Limb (tissue), 2 donors: ENCODE measurements around the gene HOXC10.

Source experiments
- DNase-seq, 2 donors: peaks; one replicate each; pipeline ENCODE4 v3.0.0-alpha.2; 2016; ENCODE audit errors: extremely low spot score in 2 of 2

Gene HOXC10

DNA sequence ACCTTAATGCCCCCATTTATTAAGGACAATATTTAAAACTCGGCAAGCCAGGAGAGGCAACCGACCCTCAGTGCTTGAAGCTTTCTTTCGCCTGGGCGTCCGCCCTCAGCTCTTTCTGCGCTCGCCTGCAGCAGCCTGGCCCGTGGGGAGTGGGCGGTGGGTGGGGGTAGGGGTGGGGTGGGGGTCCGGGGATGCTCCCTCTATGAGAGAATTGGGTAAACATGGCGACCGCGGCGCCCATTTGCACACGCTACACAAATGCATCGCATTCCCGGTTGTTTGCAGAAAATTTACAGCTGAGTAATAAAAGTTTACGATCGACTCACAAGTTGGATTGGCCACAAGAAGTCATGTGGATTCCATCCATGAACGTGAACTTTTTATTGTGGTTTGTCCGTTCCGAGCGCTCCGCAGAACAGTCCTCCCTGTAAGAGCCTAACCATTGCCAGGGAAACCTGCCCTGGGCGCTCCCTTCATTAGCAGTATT, 31.6 kb downstream of the HOXC10 start:
- DNase-seq: peak; percentile 64 to 79

DNA sequence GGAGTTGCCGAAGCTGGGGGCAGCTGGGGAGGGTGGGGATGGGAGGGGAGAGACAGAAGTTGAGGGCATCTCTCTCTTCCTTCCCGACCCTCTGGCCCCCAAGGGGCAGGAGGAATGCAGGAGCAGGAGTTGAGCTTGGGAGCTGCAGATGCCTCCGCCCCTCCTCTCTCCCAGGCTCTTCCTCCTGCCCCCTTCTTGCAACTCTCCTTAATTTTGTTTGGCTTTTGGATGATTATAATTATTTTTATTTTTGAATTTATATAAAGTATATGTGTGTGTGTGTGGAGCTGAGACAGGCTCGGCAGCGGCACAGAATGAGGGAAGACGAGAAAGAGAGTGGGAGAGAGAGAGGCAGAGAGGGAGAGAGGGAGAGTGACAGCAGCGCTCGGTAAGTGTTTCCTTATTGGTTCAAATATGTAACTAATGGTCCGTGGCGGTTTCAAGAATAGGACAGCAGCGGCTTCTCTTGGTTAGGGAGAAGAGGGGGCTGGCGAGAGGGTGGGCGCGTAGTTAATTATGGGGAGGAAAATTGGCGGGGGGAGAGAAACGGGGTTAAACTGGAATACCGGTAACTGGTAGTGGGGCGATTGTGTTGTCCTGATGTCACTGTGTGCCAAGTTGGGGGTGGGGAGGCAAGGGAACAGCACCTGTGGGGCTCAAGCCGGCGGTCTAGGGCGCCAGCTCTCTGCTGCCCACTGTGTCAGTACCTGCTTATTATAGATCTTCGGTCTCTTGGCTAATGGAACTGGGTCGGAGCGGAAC, 32.3 kb downstream of the HOXC10 start:
- DNase-seq: peak in 1 of 2 donors; percentile 70

DNA sequence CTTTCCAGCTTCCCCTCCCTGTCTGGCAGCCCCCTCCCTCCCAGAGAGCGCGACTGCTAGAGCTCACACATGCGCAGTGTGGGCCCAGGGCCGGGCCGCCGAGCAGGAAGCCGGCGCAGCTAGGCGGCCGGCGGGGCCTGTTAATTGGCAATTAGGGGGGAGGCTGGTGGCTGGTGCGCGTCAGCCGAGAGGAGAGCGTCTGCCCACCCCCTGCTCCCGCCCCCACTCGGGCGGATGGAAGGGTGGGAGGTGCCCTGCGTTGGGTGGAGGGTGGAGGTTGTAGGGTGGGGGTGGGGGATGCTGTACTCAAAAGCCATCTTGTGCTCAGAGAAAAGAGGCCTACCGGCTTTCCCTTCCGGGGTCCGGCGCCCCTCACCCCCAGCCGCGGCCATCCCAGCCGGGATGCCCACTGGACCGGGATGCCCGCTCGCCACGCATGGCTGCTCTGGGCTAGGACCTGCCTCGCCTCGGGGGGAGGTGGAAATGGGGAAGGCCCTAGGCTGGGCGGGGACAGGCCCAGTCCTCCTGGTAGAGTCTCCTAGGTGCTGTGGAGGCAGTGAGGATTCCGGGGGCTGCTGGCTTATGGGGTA, 33.0 kb downstream of the HOXC10 start:
- peak; percentile 89 to 93 for DNase-seq

DNA sequence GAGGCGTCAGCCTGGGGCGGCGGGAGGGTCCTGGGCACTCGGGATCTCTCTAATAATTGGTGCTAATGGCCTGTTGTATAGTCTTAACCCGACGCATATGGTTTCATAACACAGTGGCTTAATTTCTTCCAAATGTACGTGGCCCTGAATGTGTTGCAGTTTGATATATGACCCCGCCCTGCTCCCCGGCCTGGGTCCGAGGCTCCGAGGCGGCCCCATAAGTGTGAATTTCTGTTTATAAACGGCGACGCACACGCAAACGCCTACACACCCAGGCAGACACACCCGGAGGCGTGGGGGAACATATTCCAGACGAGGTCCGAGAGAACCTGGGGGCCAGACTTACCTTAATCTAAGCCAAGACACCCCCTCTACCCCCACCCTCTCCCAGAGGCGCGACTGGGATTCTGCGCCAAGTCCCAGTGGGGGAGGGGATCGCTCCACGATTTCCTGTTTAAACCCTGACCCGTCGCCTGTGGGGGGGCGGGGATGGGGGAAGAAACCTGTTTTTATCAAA, 33.6 kb downstream of the HOXC10 start:
- peak in 1 of 2 donors; percentile 79 for DNase-seq

DNA sequence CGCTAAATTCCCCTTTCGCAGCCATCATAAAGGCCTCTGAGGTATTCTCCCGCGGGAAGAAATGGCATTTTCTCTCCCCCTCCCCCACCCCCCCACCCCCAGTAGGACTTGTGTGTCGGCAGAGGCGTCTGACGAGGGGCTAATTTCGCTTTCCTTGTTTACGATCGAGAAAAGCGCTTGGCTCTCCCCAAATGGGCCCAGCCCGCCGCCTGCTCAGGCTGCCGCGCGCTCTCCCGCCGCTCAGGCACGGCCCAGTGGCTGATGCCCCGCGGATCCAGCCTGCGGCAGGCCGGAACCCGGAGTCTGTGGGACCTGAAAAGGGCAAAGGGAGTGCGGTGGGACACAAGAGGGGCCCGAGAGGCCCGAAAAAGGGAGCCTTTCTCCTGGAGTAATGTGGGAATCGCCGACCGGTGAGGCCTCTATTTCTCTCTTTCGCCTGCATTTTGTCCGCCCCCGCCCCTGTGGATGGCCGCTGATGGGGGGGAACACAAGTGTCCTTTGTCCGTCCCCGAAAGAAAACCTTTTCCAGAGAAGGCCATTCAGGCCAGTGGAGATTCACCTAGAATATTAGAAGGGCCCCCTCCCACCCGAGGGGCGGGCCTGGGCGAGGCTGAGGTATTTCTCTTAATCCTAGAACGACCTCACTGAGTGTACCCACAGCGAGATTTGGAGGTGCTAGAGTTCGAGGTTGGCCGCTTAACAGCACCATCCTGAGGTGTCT, 34.3 kb downstream of the HOXC10 start:
- peak in 1 of 2 donors; percentile 72 for DNase-seq

DNA sequence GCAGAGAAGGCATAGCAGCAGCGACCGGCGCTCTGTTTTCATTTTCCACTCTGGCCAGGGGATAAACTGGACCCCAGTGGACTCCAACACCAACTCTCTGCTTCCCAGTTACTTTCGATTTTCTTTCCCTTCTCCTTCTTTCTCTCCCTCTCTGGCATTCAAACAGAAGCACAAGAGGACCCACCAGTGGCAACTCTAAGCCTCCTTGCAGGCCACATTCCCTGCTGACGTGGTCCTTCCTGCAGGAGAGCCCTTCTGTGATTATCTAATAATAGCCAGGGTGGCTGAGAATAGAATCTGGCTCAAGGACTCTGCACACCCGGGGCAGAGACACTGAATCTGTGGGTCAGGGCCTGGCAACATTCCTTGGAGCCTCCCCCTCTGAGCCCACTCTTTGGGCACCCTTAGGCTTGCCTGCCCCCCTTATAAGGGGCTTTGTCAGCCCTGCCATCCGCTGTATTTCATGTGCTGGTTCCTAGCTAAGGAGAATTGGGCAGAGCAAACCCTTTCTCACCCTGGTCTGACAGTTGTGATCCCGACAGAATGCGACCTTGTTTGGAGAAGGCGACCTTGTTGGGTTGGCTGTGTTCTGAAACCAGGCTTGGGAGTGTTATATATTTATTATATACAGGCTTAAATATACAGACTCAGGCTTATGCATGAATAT, 35.1 kb downstream of the HOXC10 start:
- no peak for DNase-seq

- no peak for DNase-seq
Observed at GRCh38 chr12:54020591-54021405, 35.9 kb downstream of the HOXC10 start.

- peak in 1 of 2 donors; percentile 72 for DNase-seq
Observed at GRCh38 chr12:54021432-54022013, 36.6 kb downstream of the HOXC10 start.

DNA sequence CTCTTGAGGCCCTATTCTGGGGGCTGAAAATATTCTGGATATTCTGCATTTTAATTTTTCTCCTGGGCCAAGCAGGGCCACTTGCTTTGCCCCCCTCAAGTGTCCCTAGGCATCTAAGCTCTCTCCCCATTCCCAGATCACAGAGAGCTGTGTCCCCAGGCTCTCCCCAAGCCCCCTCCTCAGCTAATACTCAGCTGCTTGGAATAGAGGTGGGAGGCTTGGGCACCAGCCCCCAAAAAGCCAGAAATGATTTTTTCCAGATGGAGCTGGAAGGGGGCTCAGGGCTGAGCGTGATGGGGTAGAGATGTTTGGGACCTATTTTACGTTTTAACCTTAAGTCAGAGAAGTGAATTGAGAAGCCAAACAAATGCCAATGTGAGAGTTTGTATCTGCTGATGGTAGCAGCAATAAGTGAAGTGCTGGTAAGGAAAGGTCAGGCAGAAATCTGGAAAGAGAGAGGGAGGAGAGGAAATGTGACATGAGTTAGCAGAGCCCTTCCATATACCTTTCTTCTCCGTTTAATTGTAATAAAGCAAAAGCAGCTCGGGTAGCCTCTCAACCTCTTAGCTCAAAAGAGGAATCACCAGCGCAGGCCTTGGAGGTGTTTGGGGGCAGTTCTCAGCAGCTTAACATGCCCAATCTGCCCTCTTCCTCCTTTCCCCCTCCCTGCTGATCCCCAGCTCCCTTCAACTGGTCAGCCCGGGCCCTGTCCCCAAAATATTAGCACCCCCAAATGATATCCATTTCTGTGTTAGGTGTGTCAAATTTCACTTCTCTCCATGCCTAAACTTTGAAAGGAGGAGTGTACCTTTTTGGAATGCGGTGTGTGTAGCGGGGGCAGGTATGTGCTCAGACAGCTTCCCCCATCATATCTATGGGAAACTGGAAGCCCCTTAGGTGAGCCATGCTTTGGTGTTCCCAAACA, 38.3 kb downstream of the HOXC10 start:
- no peak for DNase-seq

- no peak for DNase-seq
Observed at GRCh38 chr12:54024127-54024526, 39.2 kb downstream of the HOXC10 start.

DNA sequence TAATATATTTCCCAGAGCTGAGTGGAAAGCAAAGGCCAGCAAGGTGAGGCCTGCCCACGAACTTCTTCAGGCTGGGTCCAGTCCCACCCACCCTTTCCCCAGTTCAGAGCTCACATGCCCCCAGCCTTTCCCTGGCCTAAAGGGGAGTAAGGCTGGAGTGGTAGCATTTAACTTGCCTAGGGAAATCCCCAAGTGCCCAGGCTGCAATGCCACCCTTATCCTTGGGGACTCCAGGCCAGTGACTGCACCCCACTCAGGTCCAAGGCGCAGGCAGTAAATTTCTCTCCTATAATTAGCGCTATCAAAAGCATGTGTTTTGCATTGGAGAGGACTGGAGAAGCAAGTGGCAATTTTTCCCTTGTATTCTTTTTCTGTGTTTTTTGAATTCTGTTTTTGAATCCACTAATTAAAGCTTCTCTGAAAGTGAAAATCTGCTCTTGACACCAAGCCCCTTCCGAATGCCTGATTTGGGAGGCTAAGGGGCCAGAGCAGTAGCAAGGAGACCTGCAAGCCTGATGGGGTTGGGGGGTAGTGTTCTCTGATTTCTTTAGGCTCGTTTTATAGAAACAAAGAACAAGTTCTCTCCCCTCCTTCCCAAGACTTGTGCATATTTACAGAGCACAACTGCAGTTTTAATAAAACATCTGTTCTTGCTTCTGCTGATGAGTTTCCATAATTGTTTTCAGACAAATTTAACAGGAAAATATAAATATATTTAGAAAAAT, 39.8 kb downstream of the HOXC10 start:
- no peak for DNase-seq

- DNase-seq: no peak
Observed at GRCh38 chr12:54025499-54026405, 40.8 kb downstream of the HOXC10 start.

DNA sequence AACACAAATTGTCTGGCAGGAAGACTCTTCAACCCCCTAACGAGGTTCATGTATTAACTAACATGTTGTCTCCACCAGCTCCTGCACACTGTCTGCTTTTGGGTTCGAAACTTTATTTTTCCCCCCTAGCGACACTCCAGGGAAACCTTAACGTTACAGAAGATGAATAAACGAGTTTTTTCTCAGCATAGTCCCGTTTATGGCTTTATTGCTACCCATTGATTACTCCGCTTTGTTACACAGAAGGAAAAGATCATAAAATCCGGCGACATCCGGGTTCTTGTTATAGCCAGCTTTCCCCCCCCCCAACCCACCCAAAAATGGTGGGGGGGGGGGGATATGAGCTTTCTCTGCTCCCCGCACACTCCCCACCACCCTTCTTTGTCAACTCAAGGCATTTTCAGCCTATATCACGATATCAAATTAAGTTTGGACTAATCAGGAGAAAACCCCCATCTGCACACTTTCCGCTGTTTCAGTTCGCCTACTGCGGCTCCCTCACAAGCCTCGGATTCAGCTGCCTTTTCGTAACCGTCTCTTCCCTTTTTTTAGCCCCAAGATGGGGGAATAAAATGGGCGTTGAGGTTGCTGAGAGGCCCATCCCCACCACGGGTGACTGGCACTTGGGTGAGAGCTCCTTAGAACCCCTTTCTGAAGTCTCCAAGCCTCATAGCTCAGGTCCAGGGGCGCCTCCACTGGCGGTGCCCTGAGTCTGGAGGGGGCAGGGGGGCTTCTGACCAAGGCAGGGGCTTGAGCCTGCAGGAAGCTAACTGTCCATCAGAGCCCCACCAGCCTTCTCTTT, 41.9 kb downstream of the HOXC10 start:
- no peak for DNase-seq

- DNase-seq: no peak
Observed at GRCh38 chr12:54027442-54027786, 42.5 kb downstream of the HOXC10 start.

- DNase-seq: peak in 1 of 2 donors; percentile 70
Observed at GRCh38 chr12:54028314-54029201, 43.6 kb downstream of the HOXC10 start, which contains the start of gene HOXC6. HOXC6 (plus strand) TSS chr12:54028440; CDS start chr12:54028522, 82 bp downstream.
